Suprapubic skin (tissue), 4 donors: ENCODE data around the gene MAN1C1. TPM values are rescaled to one million over a fixed set of nuclear protein-coding genes. Genes with fewer than 3 reads are reported as not detected.

ENCODE experiments used
- DNase-seq, 2 donors: peaks; one replicate each; pipeline ENCODE4 v3.0.0-alpha.2; 2019; ENCODE audit warnings: low spot score in 2 of 2
- H3K27ac ChIP-seq: fragments of 200-600 bp; sonication (generic); one replicate; pipeline ENCODE4 v1.5.1; 2019
- H3K27me3 ChIP-seq: fragments of 200-600 bp; sonication (generic); one replicate; pipeline ENCODE4 v1.5.1; 2019
- H3K36me3 ChIP-seq: fragments of 200-600 bp; sonication (generic); one replicate; pipeline ENCODE4 v1.5.1; 2019
- H3K4me1 ChIP-seq: fragments of 200-600 bp; sonication (generic); one replicate; pipeline ENCODE4 v1.5.1; 2019
- H3K4me3 ChIP-seq: fragments of 200-600 bp; sonication (generic); one replicate; pipeline ENCODE4 v1.5.1; 2019; ENCODE audit warnings: mild to moderate bottlenecking
- H3K9me3 ChIP-seq: fragments of 200-600 bp; sonication (generic); one replicate; pipeline ENCODE4 v1.5.1; 2019
- CTCF ChIP-seq, 2 donors: fragments of 200-600 bp in 1 of 2; fragments of 450-650 bp in 1 of 2; sonication (generic) in 1 of 2; IDR thresholded peaks; one replicate each; pipeline ENCODE4 v1.5.1; 2016 to 2019; ENCODE audit warnings: antibody characterized with exemption in 2 of 2, mild to moderate bottlenecking in 1 of 2, moderate library complexity in 1 of 2
- EP300 ChIP-seq: sonication (generic); formaldehyde crosslinking; IDR thresholded peaks from one replicate; pipeline ENCODE4 v1.6.1; 2017; ENCODE audit warnings: antibody characterized with exemption
- POLR2A ChIP-seq, 2 donors: fragments of 450-650 bp; IDR thresholded peaks; one replicate each; pipeline ENCODE4 v1.6.1; 2017; ENCODE audit warnings: antibody characterized with exemption in 2 of 2, mild to moderate bottlenecking in 2 of 2, moderate library complexity in 2 of 2
- POLR2AphosphoS5 ChIP-seq, 3 donors: sonication (generic); formaldehyde crosslinking; IDR thresholded peaks; one replicate each; pipeline ENCODE4 v1.6.1; 2017; ENCODE audit warnings: antibody characterized with exemption in 3 of 3
- WGBS: methylation state at CpG from one replicate; pipeline ENCODE4 v1.1.5; 2018; 5-methylcytosine and 5-hydroxymethylcytosine counted together
- total RNA-seq, 4 donors: library from RNA; depleted of rRNA; stranded (reverse); fragments of >200 nt; gene quantifications; one replicate each; pipeline ENCODE4 v1.1.0, GENCODE V29; 2016

The MAN1C1 gene
- total RNA-seq, 4 donors from 2014 or later: 7.3 to 15.2 (median 8.0) TPM

GRCh38 chr1:25771221-25772114 lies 154.9 kb downstream of the MAN1C1 start:
- TF ChIP-seq CTCF (IDR thresholded peaks at IDR 0.05): no peak
- TF ChIP-seq EP300: no peak
- no peak for TF ChIP-seq POLR2A (IDR thresholded peaks at IDR 0.05)
- Histone ChIP-seq H3K4me3 (no peak overlapping the region), H3K27me3 (no peaks in the 10 kb centered on the region), H3K27ac (no peak overlapping the region), H3K4me1 (peaks cover 24% of the 10 kb centered on the region), H3K9me3 (no peaks in the 10 kb centered on the region), H3K36me3 (peaks cover 7% of the 10 kb centered on the region)
- DNase-seq: no peak
- 62% methylated on average over 32 of the region's 34 CpGs for WGBS

DNA sequence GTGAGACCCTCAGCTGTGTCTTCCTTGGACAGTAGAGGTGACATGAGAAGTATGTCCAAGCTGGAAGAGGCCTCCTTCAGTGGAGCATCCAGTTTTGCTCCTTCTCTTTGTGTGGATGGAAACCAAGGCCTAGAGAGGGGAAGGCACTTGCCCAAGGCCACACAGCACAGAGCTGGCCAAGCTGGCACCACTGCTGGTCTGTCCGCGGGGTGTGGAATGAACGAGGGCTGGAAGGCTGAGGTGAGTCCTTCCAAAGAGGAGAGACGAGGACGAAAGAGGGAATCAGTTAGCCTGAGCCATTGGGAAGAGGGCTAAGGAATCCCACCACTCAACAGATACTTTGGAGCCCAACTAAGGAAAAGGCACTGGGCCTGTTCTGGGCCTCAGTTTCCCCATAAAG lies 155.6 kb downstream of the MAN1C1 start:
- no peak for TF ChIP-seq POLR2AphosphoS5 (IDR thresholded peaks at IDR 0.05)
- no peak for TF ChIP-seq EP300
- no peak for TF ChIP-seq POLR2A (IDR thresholded peaks at IDR 0.05)
- TF ChIP-seq CTCF (IDR thresholded peaks at IDR 0.05): no peak
- H3K9me3 ChIP-seq: no peaks in the 10 kb centered on the region
- no peak overlapping the region for H3K4me3 ChIP-seq
- H3K36me3 ChIP-seq: peaks cover 3% of the 10 kb centered on the region
- no peak overlapping the region for H3K27ac ChIP-seq
- peaks cover 17% of the 10 kb centered on the region for H3K4me1 ChIP-seq
- 93% methylated on average over 5 of the region's 5 CpGs for WGBS
- no peaks in the 10 kb centered on the region for H3K27me3 ChIP-seq
- DNase-seq: no peak

- Histone ChIP-seq H3K4me1 (peaks cover 17% of the 10 kb centered on the region), H3K27ac (no peak overlapping the region)
- 88% methylated on average over 5 of the region's 5 CpGs for WGBS
These were observed 156.2 kb downstream of the MAN1C1 start for GRCh38 chr1:25772692-25773245.

GRCh38 chr1:25773441-25774125 lies 157.0 kb downstream of the MAN1C1 start:
- DNase-seq: no peak
- Histone ChIP-seq H3K4me3 (no peak overlapping the region), H3K9me3 (no peaks in the 10 kb centered on the region), H3K27me3 (no peaks in the 10 kb centered on the region), H3K36me3 (peaks cover 3% of the 10 kb centered on the region), H3K27ac (no peak overlapping the region), H3K4me1 (peaks cover 17% of the 10 kb centered on the region)
- WGBS: 80% methylated on average over 4 of the region's 4 CpGs
- TF ChIP-seq EP300: no peak
- no peak for TF ChIP-seq CTCF (IDR thresholded peaks at IDR 0.05)
- TF ChIP-seq POLR2AphosphoS5 (IDR thresholded peaks at IDR 0.05): no peak
- TF ChIP-seq POLR2A (IDR thresholded peaks at IDR 0.05): no peak

More at GRCh38 chr1:25772692-25773245, 156.2 kb downstream of the MAN1C1 start:
- Histone ChIP-seq H3K4me3 (no peak overlapping the region), H3K36me3 (peaks cover 3% of the 10 kb centered on the region), H3K9me3 (no peaks in the 10 kb centered on the region), H3K27me3 (no peaks in the 10 kb centered on the region)
- TF ChIP-seq POLR2AphosphoS5 (IDR thresholded peaks at IDR 0.05) (no peak), CTCF (IDR thresholded peaks at IDR 0.05) (no peak), POLR2A (IDR thresholded peaks at IDR 0.05) (no peak), EP300 (no peak)
- no peak for DNase-seq
